Activated T-cell treated with anti-CD3 and anti-CD28 coated beads, Interleukin-2, amount 50 U/mL, for 24 hours (primary cell): Measurements from ENCODE around the gene NUP210.

ENCODE experiments used
- DNase-seq: peaks from one replicate; pipeline ENCODE4 v3.0.0-alpha.2; 2020
- H3K27ac Mint-ChIP-seq: 2 replicates; pipeline ENCODE4 v1.8.0; 2020; ENCODE audit warnings: mild to moderate bottlenecking, mixed read lengths
- H3K27me3 Mint-ChIP-seq: 2 replicates; pipeline ENCODE4 v1.8.0; 2020; ENCODE audit warnings: mixed read lengths
- H3K36me3 Mint-ChIP-seq: 2 replicates; pipeline ENCODE4 v1.8.0; 2020; ENCODE audit warnings: low read depth, mixed read lengths
- H3K4me1 Mint-ChIP-seq: 2 replicates; pipeline ENCODE4 v1.8.0; 2020; ENCODE audit warnings: low read depth, mixed read lengths
- H3K4me3 Mint-ChIP-seq: 2 replicates; pipeline ENCODE4 v1.8.0; 2020; ENCODE audit warnings: mild to moderate bottlenecking, moderate library complexity, mixed read lengths
- H3K9me3 Mint-ChIP-seq: 2 replicates; pipeline ENCODE4 v1.8.0; 2020; ENCODE audit warnings: mixed read lengths

NUP210 gene

GRCh38 chr3:13420831-13421765, 976 bp upstream of the NUP210 start:
- Mint-ChIP-seq H3K36me3 (peaks cover 38% of the 10 kb centered on the region), H3K4me1 (peaks cover 63% of the 10 kb centered on the region), H3K27ac (peak overlapping the region; percentile 95), H3K27me3 (no peaks in the 10 kb centered on the region), H3K9me3 (no peaks in the 10 kb centered on the region), H3K4me3 (peak overlapping the region; percentile 87)
- peak; percentile 78 for DNase-seq

- no peak for DNase-seq
- no peaks in the 10 kb centered on the region for H3K9me3 Mint-ChIP-seq
- H3K27me3 Mint-ChIP-seq: no peaks in the 10 kb centered on the region
- H3K27ac Mint-ChIP-seq: peak overlapping the region; percentile 92
- peak overlapping the region; percentile 94 for H3K4me3 Mint-ChIP-seq
- H3K4me1 Mint-ChIP-seq: peaks cover 63% of the 10 kb centered on the region
- H3K36me3 Mint-ChIP-seq: peaks cover 51% of the 10 kb centered on the region
Measured at GRCh38 chr3:13419505-13420044, 547 bp downstream of the NUP210 start.

- Mint-ChIP-seq H3K4me3 (peak overlapping the region; percentile 94), H3K9me3 (no peaks in the 10 kb centered on the region), H3K4me1 (peaks cover 70% of the 10 kb centered on the region), H3K27ac (peak overlapping the region; percentile 92), H3K36me3 (peaks cover 71% of the 10 kb centered on the region), H3K27me3 (no peaks in the 10 kb centered on the region)
- DNase-seq: no peak
Measured at GRCh38 chr3:13417166-13417947, 2.8 kb downstream of the NUP210 start.

- DNase-seq: no peak
- Mint-ChIP-seq H3K4me1 (peaks cover 62% of the 10 kb centered on the region), H3K36me3 (peaks cover 76% of the 10 kb centered on the region), H3K4me3 (peak overlapping the region; percentile 94), H3K27me3 (no peaks in the 10 kb centered on the region), H3K9me3 (no peaks in the 10 kb centered on the region), H3K27ac (peak overlapping the region; percentile 92)
Measured at GRCh38 chr3:13415997-13416793, 3.9 kb downstream of the NUP210 start.

GRCh38 chr3:13415236-13415986, 4.7 kb downstream of the NUP210 start:
- H3K4me1 Mint-ChIP-seq: peaks cover 58% of the 10 kb centered on the region
- peak overlapping the region; percentile 94 for H3K4me3 Mint-ChIP-seq

GRCh38 chr3:13414040-13414729, 5.9 kb downstream of the NUP210 start:
- Mint-ChIP-seq H3K27me3 (no peaks in the 10 kb centered on the region), H3K36me3 (peaks cover 78% of the 10 kb centered on the region), H3K27ac (peak overlapping the region; percentile 92), H3K4me1 (peaks cover 59% of the 10 kb centered on the region), H3K4me3 (peak overlapping the region; percentile 94), H3K9me3 (peaks cover under 1% of the 10 kb centered on the region)
- peak; percentile 74 for DNase-seq

More at GRCh38 chr3:13415236-13415986, 4.7 kb downstream of the NUP210 start:
- H3K27me3 Mint-ChIP-seq: no peaks in the 10 kb centered on the region
- H3K27ac Mint-ChIP-seq: peak overlapping the region; percentile 92
- H3K36me3 Mint-ChIP-seq: peaks cover 75% of the 10 kb centered on the region
- no peaks in the 10 kb centered on the region for H3K9me3 Mint-ChIP-seq
- DNase-seq: no peak

- Mint-ChIP-seq H3K4me3 (no peak overlapping the region), H3K4me1 (peaks cover 63% of the 10 kb centered on the region), H3K36me3 (peaks cover 75% of the 10 kb centered on the region), H3K9me3 (peaks cover 3% of the 10 kb centered on the region), H3K27ac (peak overlapping the region; percentile 64), H3K27me3 (no peaks in the 10 kb centered on the region)
- DNase-seq: no peak
Measured at GRCh38 chr3:13411186-13411860, 8.8 kb downstream of the NUP210 start.

- no peak overlapping the region for H3K4me3 Mint-ChIP-seq
- H3K9me3 Mint-ChIP-seq: peaks cover 3% of the 10 kb centered on the region
- no peaks in the 10 kb centered on the region for H3K27me3 Mint-ChIP-seq
- H3K36me3 Mint-ChIP-seq: peaks cover 73% of the 10 kb centered on the region
- no peak for DNase-seq
- peaks cover 55% of the 10 kb centered on the region for H3K4me1 Mint-ChIP-seq
- no peak overlapping the region for H3K27ac Mint-ChIP-seq
Measured at GRCh38 chr3:13408890-13409289, 11.2 kb downstream of the NUP210 start.

- Mint-ChIP-seq H3K36me3 (peaks cover 74% of the 10 kb centered on the region), H3K9me3 (peaks cover 3% of the 10 kb centered on the region), H3K4me1 (peaks cover 52% of the 10 kb centered on the region), H3K27me3 (no peaks in the 10 kb centered on the region), H3K27ac (no peak overlapping the region), H3K4me3 (no peak overlapping the region)
- DNase-seq: no peak
Measured at GRCh38 chr3:13407926-13408325, 12.2 kb downstream of the NUP210 start.

GRCh38 chr3:13407475-13407874, 12.6 kb downstream of the NUP210 start:
- H3K9me3 Mint-ChIP-seq: peaks cover 3% of the 10 kb centered on the region
- peaks cover 55% of the 10 kb centered on the region for H3K4me1 Mint-ChIP-seq
- H3K36me3 Mint-ChIP-seq: peaks cover 74% of the 10 kb centered on the region
- no peak for DNase-seq
- H3K27me3 Mint-ChIP-seq: no peaks in the 10 kb centered on the region
- no peak overlapping the region for H3K4me3 Mint-ChIP-seq
- H3K27ac Mint-ChIP-seq: peak overlapping the region; percentile 49

- Mint-ChIP-seq H3K27me3 (no peaks in the 10 kb centered on the region), H3K27ac (peak overlapping the region; percentile 19), H3K36me3 (peaks cover 76% of the 10 kb centered on the region), H3K4me1 (peaks cover 59% of the 10 kb centered on the region), H3K9me3 (peaks cover 3% of the 10 kb centered on the region), H3K4me3 (no peak overlapping the region)
- no peak for DNase-seq
Measured at GRCh38 chr3:13406190-13406589, 13.9 kb downstream of the NUP210 start.

GRCh38 chr3:13405614-13406013, 14.5 kb downstream of the NUP210 start:
- H3K27me3 Mint-ChIP-seq: no peaks in the 10 kb centered on the region
- no peak overlapping the region for H3K4me3 Mint-ChIP-seq
- peak overlapping the region; percentile 71 for H3K27ac Mint-ChIP-seq
- H3K36me3 Mint-ChIP-seq: peaks cover 77% of the 10 kb centered on the region
- H3K4me1 Mint-ChIP-seq: peaks cover 57% of the 10 kb centered on the region
- peaks cover 3% of the 10 kb centered on the region for H3K9me3 Mint-ChIP-seq
- no peak for DNase-seq
